Vagina (tissue), 2 donors: Measurements from ENCODE around the gene MFAP2.

Source experiments
- CTCF ChIP-seq, 3 experiments: fragments of 450-650 bp in 2 of 3; fragments of 200-600 bp in 1 of 3; sonication (generic) in 1 of 3; IDR thresholded peaks; one replicate each; pipeline ENCODE4 v1.5.1; 2017 to 2019; ENCODE audit warnings: antibody characterized with exemption in 3 of 3, mild to moderate bottlenecking in 2 of 3, moderate library complexity in 2 of 3
- POLR2A ChIP-seq, 2 donors: fragments of 450-650 bp; IDR thresholded peaks; one replicate each; pipeline ENCODE4 v1.6.1; 2017; ENCODE audit warnings: antibody characterized with exemption in 2 of 2, mild to moderate bottlenecking in 2 of 2, moderate library complexity in 2 of 2

- no peak for TF ChIP-seq CTCF (IDR thresholded peaks at IDR 0.05)
- no peak for TF ChIP-seq POLR2A (IDR thresholded peaks at IDR 0.05)
Observed at GRCh38 chr1:17002524-17002902, 22.1 kb upstream of the MFAP2 start.
